Measurements from ENCODE around the gene ANKRD13C.
"Not testable (repeated sequence)": the region's sequence is repeated elsewhere in the genome, so short reads cannot be mapped to it uniquely, and the experiment has no call there.

The ANKRD13C gene

DNA sequence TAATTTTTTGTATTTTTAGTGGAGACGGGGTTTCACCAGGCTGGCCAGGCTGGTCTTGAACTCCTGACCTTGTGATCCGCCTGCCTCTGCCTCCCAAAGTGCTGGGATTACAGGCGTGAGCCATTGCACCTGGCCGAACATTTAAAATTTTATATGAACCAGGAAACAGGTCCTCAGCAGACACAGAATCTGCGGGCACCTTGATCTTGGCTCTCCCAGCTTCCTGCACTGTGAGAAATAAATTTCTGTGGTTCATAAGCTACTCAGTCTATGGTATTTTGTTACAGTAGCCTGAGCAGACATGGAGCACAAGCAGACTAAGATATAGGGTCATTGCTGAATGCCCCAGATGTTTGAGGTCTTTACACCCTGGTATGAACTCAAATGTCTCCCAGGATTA is 33.0 kb upstream of the ANKRD13C start:
- no peaks in the 10 kb centered on the region for H3K36me3 ChIP-seq (ENCODE audit: insufficient read depth, insufficient read length, low read length)
- no peak overlapping the region for H3K9ac ChIP-seq (ENCODE audit: insufficient read length, low read depth)
- no peaks in the 10 kb centered on the region for H3K4me1 ChIP-seq (ENCODE audit: insufficient read depth, insufficient read length)
- no peak for DNase-seq (ENCODE audit: low read depth, low spot score)
- no peaks in the 10 kb centered on the region for H3K9me3 ChIP-seq (ENCODE audit: insufficient read depth, low read length)
- no peak for TF ChIP-seq YY1 (IDR thresholded peaks at IDR 0.05; ENCODE audit: insufficient read depth, insufficient read length)
- no peak for TF ChIP-seq SUZ12 (IDR thresholded peaks at IDR 0.05; ENCODE audit: extremely low read depth, insufficient read depth, insufficient read length)
- TF ChIP-seq ZNF274 (IDR thresholded peaks at IDR 0.05; ENCODE audit: low read depth, low read length) = no peak
- no peak overlapping the region for H3K4me3 ChIP-seq (ENCODE audit: insufficient read length, low read depth)
- H3K27me3 ChIP-seq (ENCODE audit: insufficient read depth, insufficient read length) = no peaks in the 10 kb centered on the region

GRCh38 chr1:70386121-70386520 is 31.6 kb upstream of the ANKRD13C start:
- Histone ChIP-seq H3K4me3 (ENCODE audit: insufficient read length, low read depth) (no peak overlapping the region), H3K9ac (ENCODE audit: insufficient read length, low read depth) (no peak overlapping the region), H3K27me3 (ENCODE audit: insufficient read depth, insufficient read length) (no peaks in the 10 kb centered on the region), H3K9me3 (ENCODE audit: insufficient read depth, low read length) (no peaks in the 10 kb centered on the region), H3K36me3 (ENCODE audit: insufficient read depth, insufficient read length, low read length) (no peaks in the 10 kb centered on the region), H3K4me1 (ENCODE audit: insufficient read depth, insufficient read length) (no peaks in the 10 kb centered on the region)
- TF ChIP-seq ZNF274 (IDR thresholded peaks at IDR 0.05; ENCODE audit: low read depth, low read length) (no peak), SUZ12 (IDR thresholded peaks at IDR 0.05; ENCODE audit: extremely low read depth, insufficient read depth, insufficient read length) (no peak), YY1 (IDR thresholded peaks at IDR 0.05; ENCODE audit: insufficient read depth, insufficient read length) (no peak)
- no peak for DNase-seq (ENCODE audit: low read depth, low spot score)

DNA sequence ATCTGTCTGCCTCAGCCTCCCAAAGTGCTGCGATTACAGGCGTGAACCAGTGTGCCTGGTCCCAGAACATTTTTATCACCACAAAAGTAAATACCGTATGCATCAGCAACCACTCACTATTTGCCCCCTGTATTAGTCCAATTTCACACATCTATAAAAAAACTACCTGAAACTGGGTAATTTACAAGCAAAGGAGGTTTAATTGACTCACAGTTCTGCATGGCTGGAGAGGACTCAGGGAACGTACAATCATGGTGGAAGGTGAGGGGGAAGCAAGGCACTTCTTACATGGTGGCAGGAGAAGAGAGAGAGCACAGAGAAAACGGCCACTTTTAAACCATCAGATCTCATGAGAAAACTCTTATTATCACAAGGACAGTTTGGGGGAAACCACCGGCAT is 31.0 kb upstream of the ANKRD13C start:
- H3K9ac ChIP-seq (ENCODE audit: insufficient read length, low read depth) = no peak overlapping the region
- DNase-seq (ENCODE audit: low read depth, low spot score) = no peak
- H3K4me1 ChIP-seq (ENCODE audit: insufficient read depth, insufficient read length) = no peaks in the 10 kb centered on the region
- TF ChIP-seq ZNF274 (IDR thresholded peaks at IDR 0.05; ENCODE audit: low read depth, low read length) = no peak
- no peak for TF ChIP-seq SUZ12 (IDR thresholded peaks at IDR 0.05; ENCODE audit: extremely low read depth, insufficient read depth, insufficient read length)
- no peak for TF ChIP-seq YY1 (IDR thresholded peaks at IDR 0.05; ENCODE audit: insufficient read depth, insufficient read length)
- H3K36me3 ChIP-seq (ENCODE audit: insufficient read depth, insufficient read length, low read length) = no peaks in the 10 kb centered on the region
- H3K9me3 ChIP-seq (ENCODE audit: insufficient read depth, low read length) = no peaks in the 10 kb centered on the region
- H3K4me3 ChIP-seq (ENCODE audit: insufficient read length, low read depth) = no peak overlapping the region
- no peaks in the 10 kb centered on the region for H3K27me3 ChIP-seq (ENCODE audit: insufficient read depth, insufficient read length)

DNA sequence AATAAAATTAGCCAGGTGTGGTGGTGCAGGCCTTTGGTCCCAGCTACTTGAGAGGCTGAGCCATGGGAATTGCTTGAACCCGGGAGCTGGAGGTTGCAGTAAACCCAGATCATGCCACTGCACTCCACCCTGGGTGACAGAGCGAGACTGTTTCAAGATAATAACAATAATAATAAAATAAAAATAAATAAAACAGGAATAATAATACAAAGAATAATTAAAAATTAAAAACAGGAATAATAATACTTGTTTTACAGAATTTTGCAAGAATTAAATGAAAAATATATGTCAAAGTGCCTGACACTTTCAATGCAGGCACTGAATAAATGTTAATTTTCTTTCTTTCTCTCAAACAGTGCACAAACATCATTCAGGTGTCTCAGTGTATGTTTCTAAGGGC is 30.0 kb upstream of the ANKRD13C start:
- Histone ChIP-seq H3K9ac (ENCODE audit: insufficient read length, low read depth) (no peak overlapping the region), H3K4me1 (ENCODE audit: insufficient read depth, insufficient read length) (no peaks in the 10 kb centered on the region)

DNA sequence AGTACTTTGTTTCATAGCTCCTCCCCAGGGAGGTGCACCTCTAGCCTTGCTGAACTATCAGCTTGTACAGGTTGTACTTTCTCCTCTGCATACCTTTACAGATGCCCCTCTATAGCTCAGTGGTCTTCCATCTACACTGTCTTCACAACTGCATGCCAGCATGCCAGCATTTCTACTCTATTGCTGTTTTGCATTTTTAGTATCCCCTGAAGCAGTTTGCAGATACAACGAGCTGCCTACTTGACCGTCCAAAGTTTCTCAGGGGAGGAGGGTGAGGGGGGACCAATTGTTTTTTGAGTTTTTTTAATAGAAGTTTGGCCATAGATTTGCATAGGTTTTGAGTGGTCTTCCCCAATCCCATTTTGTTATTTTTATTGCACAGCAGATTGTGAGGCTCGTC is 29.0 kb upstream of the ANKRD13C start:
- Histone ChIP-seq H3K27me3 (ENCODE audit: insufficient read depth, insufficient read length) (no peaks in the 10 kb centered on the region), H3K9me3 (ENCODE audit: insufficient read depth, low read length) (no peaks in the 10 kb centered on the region), H3K4me1 (ENCODE audit: insufficient read depth, insufficient read length) (no peaks in the 10 kb centered on the region), H3K4me3 (ENCODE audit: insufficient read length, low read depth) (no peak overlapping the region), H3K9ac (ENCODE audit: insufficient read length, low read depth) (no peak overlapping the region), H3K36me3 (ENCODE audit: insufficient read depth, insufficient read length, low read length) (no peaks in the 10 kb centered on the region)
- no peak for DNase-seq (ENCODE audit: low read depth, low spot score)
- TF ChIP-seq SUZ12 (IDR thresholded peaks at IDR 0.05; ENCODE audit: extremely low read depth, insufficient read depth, insufficient read length) = no peak
- TF ChIP-seq YY1 (IDR thresholded peaks at IDR 0.05; ENCODE audit: insufficient read depth, insufficient read length) = no peak
- TF ChIP-seq ZNF274 (IDR thresholded peaks at IDR 0.05; ENCODE audit: low read depth, low read length) = no peak

More for the DNA sequence above, 30.0 kb upstream of the ANKRD13C start:
- H3K27me3 ChIP-seq (ENCODE audit: insufficient read depth, insufficient read length) = no peaks in the 10 kb centered on the region
- H3K9me3 ChIP-seq (ENCODE audit: insufficient read depth, low read length) = no peaks in the 10 kb centered on the region
- TF ChIP-seq SUZ12 (IDR thresholded peaks at IDR 0.05; ENCODE audit: extremely low read depth, insufficient read depth, insufficient read length) = no peak
- TF ChIP-seq ZNF274 (IDR thresholded peaks at IDR 0.05; ENCODE audit: low read depth, low read length) = no peak
- TF ChIP-seq YY1 (IDR thresholded peaks at IDR 0.05; ENCODE audit: insufficient read depth, insufficient read length) = no peak
- no peak for DNase-seq (ENCODE audit: low read depth, low spot score)
- no peaks in the 10 kb centered on the region for H3K36me3 ChIP-seq (ENCODE audit: insufficient read depth, insufficient read length, low read length)
- H3K4me3 ChIP-seq (ENCODE audit: insufficient read length, low read depth) = no peak overlapping the region

DNA sequence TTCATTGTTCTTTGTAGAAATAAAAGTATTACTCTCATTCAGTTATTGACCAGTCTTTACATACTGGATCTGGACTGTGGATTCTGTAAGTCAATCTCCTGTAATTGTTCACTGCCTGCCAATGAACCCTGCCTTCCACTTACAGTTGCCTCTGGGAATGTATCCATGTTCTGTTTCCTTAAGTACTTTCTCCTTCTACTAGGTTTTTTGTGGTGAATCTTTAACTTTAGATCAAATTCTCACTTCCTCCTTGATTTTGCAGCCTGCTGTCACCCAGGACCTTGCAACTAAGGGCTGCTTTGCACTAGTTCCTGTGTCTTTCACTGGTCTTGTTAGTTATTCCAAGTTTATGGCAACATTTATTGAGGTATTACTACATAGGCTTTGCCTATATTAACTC is 28.2 kb upstream of the ANKRD13C start:
- Histone ChIP-seq H3K36me3 (ENCODE audit: insufficient read depth, insufficient read length, low read length) (no peaks in the 10 kb centered on the region), H3K27me3 (ENCODE audit: insufficient read depth, insufficient read length) (no peaks in the 10 kb centered on the region), H3K9ac (ENCODE audit: insufficient read length, low read depth) (no peak overlapping the region), H3K4me3 (ENCODE audit: insufficient read length, low read depth) (no peak overlapping the region), H3K4me1 (ENCODE audit: insufficient read depth, insufficient read length) (no peaks in the 10 kb centered on the region), H3K9me3 (ENCODE audit: insufficient read depth, low read length) (no peaks in the 10 kb centered on the region)
- no peak for DNase-seq (ENCODE audit: low read depth, low spot score)
- TF ChIP-seq SUZ12 (IDR thresholded peaks at IDR 0.05; ENCODE audit: extremely low read depth, insufficient read depth, insufficient read length) (no peak), YY1 (IDR thresholded peaks at IDR 0.05; ENCODE audit: insufficient read depth, insufficient read length) (no peak), ZNF274 (IDR thresholded peaks at IDR 0.05; ENCODE audit: low read depth, low read length) (no peak)

GRCh38 chr1:70376196-70376595 is 21.7 kb upstream of the ANKRD13C start:
- H3K9me3 ChIP-seq (ENCODE audit: insufficient read depth, low read length) = no peaks in the 10 kb centered on the region
- no peaks in the 10 kb centered on the region for H3K4me1 ChIP-seq (ENCODE audit: insufficient read depth, insufficient read length)
- no peak for DNase-seq (ENCODE audit: low read depth, low spot score)
- no peak overlapping the region for H3K9ac ChIP-seq (ENCODE audit: insufficient read length, low read depth)
- no peaks in the 10 kb centered on the region for H3K36me3 ChIP-seq (ENCODE audit: insufficient read depth, insufficient read length, low read length)
- no peaks in the 10 kb centered on the region for H3K27me3 ChIP-seq (ENCODE audit: insufficient read depth, insufficient read length)
- H3K4me3 ChIP-seq (ENCODE audit: insufficient read length, low read depth) = no peak overlapping the region
- TF ChIP-seq YY1 (IDR thresholded peaks at IDR 0.05; ENCODE audit: insufficient read depth, insufficient read length) (no peak), SUZ12 (IDR thresholded peaks at IDR 0.05; ENCODE audit: extremely low read depth, insufficient read depth, insufficient read length) (no peak), ZNF274 (IDR thresholded peaks at IDR 0.05; ENCODE audit: low read depth, low read length) (no peak)

DNA sequence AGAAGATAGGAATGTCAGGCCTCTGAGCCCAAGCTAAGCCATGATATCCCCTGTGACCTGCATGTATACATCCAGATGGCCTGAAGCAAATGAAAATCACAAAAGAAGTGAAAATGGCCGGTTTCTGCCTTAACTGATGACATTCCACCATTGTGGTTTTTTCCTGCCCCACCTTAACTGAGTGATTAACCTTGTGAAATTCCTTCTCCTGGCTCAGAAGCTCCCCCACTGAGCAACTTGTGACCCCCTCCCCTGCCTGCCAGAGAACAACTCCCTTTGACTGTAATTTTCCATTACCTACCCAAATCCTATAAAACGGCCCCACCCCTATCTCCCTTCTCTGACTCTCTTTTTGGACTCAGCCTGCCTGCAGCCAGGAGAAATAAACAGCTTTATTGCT is 19.1 kb upstream of the ANKRD13C start:
- H3K27me3 ChIP-seq (ENCODE audit: insufficient read depth, insufficient read length); H3K9me3 ChIP-seq (ENCODE audit: insufficient read depth, low read length); H3K9ac ChIP-seq (ENCODE audit: insufficient read length, low read depth); DNase-seq (ENCODE audit: low read depth, low spot score); H3K4me1 ChIP-seq (ENCODE audit: insufficient read depth, insufficient read length); H3K36me3 ChIP-seq (ENCODE audit: insufficient read depth, insufficient read length, low read length); H3K4me3 ChIP-seq (ENCODE audit: insufficient read length, low read depth): not testable (repeated sequence)

Data from NT2/D1 (cell line).